HG02885 (cell line): Measurements from ENCODE around the gene MOV10.
"Not testable (repeated sequence)": the region's sequence is repeated elsewhere in the genome, so short reads cannot be mapped to it uniquely, and the experiment has no call there.

ENCODE experiments used
- ATAC-seq: cut with Tn5 transposase; IDR thresholded peaks from one replicate; pipeline ENCODE4 v1.9.1; 2021; ENCODE audit warnings: mild to moderate bottlenecking; ENCODE audit not compliant: unreplicated experiment, poor library complexity

MOV10 gene

GRCh38 chr1:112711041-112711440 lies 36.6 kb downstream of the MOV10 start:
- ATAC-seq: no peak

DNA sequence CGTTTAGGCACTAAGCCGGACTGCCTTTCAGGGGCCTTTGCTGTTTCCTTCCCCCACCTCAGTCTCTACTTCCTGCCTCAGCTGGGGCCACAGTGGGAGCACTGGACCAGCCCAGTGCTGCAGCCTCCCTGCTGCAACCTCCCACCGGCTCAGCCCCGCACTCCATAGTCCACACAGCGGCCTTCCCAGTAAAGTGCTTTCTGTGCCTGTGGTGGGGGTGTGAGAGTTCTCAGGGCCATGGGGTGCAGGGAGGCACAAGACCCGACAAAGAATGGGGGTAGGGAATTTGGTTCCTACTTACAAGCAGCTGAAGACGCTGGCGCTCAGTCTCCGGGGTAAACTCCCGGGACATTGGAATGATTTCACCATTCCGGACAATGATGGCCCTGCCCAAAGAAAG lies 37.2 kb downstream of the MOV10 start:
- ATAC-seq: no peak

DNA sequence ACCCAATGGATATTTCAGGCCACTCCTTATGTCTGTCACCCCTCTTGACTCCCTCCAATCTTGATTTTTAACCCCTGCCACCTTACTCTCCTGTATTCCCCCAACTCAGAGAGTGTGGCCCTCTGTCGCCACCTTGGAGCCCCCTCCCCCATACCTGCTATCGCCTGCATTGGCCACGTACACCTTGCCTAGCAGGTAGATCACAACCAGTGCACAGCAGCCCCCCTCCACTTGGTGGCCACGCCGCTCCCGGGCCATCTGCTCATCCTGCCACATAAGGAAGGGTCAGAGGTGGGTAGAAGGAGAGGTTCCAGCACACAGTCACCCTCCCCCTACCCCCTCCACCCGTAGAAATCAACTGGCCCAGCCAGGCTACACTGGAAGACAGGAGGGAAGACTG lies 37.7 kb downstream of the MOV10 start:
- no peak for ATAC-seq

- no peak for ATAC-seq
These were observed 38.3 kb downstream of the MOV10 start for GRCh38 chr1:112712701-112713128.

DNA sequence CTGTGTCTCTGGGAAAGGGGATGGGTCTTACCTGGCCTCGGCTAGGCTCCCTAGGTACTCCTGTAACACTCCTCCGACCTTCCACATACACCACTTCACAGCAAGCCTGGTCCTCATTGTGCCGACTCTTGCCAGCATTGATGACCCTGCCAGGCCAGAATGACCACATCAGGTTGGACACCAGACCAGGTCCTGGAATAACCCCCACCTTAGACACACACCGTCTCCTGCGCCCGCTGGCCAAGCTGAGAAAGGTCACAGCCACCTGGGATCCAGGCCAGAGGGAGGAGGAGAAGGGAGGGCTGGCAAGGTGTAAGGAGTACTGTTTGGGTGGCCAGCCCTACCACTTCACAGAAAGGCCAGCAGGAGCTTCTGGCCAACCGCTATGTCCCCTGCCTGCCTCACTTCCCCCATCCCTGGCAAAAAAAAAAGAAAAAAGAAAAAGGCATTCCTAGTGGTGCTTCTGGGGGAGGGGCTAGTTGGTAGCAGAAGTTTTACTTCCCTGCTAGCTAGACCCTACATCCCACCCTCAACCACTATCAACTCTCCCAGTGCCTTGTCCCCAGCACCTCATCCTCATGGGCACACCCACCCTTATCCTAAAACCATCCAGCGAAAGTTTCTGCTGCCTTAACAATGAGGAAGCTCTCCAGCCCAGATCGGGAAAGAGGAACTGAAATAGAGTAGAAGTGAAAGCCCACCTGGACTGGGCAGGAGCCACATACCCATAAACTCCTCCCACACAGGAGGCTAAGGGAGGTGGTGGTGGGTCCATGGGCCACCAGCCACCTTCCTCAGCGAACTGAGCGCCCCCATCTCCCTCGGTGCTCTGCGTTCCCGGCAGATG lies 39.2 kb downstream of the MOV10 start:
- no peak for ATAC-seq

DNA sequence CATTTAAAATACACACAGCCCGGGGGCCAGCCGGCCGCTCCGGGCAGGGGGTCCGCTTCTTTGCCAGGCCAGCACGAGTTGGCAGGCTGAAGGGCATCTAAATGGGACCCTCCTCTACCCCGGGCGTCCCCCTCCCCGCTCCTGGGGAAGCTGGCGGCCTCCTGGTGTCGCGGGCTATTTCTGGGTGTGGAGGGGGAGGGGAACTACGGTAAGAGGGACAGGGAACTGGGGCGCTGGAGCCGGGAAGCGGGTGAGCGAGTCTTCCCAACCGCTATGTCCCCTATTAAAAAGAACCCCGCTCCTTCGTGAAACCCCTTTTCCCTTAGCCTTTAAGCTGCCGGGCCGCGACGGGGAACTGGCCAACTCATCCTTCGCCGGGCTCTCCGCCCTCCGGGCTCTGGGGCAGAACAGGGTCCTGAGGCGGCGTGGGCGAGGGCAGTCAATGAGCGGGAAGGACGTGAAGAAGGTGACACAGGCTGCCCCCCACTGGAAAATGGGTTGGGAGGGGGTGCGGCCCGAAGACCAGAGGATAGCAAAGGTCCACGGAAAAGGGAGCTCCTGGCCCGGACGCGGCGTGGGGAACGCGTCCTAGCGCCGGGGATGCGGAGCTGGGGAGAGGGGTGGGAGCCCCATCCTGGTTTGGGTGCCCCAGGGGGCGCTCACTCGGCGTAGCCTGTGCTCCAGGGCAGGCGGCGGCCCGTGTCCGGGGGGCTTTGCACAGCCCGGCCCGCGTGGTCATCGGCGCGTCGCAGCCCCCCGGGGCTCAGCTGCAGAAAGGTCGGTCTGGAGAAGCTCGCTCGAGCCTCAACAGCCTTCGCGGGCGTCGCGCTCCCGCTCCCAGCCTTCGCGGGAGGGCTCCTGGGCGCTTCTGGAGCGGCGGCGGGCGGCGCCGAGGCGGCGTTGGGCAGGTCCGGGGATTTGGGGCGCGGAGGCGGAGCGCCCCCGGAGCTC lies 40.1 kb downstream of the MOV10 start:
- no peak for ATAC-seq

DNA sequence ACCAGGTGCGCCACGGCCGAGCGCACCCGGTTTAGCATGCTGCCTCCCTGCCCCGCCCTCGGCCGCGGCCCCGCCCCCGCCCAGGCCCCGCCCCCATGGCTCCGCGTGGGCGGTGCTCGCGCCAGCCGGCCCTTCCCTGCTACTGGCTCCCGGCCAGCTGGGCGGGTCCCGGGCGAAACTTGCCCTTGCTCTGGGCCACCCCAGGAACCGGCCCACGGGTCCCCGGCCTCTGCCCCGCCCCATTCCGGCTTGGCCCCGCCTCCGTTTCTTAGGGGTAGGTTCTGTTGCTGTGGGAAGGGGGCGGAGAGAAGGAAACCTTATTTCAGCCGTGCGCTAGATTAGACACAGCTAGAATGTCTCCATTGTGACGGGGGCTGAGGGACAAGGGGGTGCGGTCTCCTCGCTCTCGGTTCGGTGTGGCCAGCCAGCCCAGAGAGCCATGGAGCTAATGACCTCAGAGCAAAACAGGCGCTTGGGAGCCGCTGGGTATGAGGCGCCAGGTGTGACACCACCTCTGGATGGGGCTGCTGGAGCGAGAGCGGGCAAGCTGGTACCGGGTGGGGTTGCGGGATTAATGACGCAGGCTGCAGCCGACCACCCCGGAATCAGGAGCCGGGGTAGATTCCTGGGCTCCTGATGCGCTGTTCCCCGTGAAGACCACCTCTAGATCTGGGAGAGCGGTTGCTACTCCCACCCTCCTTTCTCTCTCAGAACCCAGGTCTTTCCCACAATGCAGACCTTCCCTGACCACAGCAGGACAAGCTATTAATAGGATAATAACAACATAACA lies 41.0 kb downstream of the MOV10 start, which contains the start of gene PPM1J:
TSS of gene PPM1J (minus strand) at position 69 of the 790 bp plus-strand sequence. CDS start at position 38, 31 bp downstream.
- ATAC-seq: peak; percentile 84

GRCh38 chr1:112716133-112716720 lies 41.8 kb downstream of the MOV10 start:
- ATAC-seq: peak; percentile 32

DNA sequence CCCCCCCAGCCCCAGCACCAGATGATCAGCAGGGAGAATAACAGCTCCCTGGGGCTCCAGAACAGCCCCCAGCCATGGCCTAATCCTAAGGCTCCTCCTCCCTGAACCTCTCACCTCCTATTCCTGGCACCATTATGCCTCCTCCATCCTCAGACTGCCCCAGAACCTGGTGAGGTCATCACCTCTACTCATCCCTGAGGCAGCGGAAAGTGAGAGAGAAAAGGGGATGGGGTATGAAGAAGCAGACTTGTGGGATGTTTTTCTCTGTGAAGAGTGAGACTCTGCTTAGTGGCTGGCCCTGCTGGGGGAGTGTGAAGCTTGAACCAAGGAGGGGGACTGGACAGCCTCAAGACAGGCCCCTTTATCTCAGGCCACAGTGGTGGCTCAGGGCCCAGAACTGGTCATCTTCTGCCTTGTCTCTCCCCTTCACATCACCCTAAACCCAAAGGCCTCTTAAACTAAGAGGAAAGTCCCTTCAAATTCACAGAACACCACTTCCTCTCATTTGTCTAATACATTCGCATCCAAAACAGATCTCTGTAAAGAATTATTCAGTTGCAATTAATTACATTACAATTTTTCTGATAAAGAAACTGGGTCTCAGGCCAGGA lies 42.9 kb downstream of the MOV10 start:
- ATAC-seq: no peak

DNA sequence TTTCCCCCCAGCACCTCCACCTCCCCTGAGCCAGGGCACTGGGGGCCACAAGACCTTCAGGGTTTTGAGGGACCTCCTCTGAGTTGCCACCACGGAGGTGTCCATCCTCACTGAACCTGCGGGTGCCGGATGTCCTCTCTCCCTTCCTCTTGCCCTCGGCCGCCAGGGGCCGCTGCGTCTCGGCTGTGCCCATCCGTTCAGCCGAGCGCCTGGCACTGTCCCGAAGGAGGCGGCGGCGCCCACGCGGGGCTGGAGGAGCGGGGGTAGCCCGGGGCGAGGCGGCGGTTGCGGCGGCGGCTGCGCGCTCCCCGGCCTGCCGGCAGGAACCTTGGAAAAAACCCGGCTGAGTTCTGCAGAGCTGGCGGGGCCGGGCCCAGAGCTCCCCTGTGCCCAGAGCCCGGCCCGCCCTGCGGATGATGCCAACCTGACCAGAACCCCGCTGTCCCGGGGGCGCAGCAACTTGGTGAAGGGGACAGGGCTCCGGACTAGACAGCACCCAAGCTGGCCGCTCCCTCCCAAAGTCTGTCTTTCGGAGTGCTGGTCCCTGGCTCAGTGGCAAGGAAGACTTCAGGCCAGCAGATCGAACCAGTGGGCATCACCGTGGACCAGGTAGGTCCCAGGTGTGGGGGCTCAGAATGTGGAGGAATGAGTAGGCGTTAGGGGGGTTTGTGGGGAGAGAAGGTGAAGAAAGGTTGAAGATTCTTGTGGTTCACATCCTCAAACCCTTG lies 44.4 kb downstream of the MOV10 start:
- peak; percentile 20 for ATAC-seq

DNA sequence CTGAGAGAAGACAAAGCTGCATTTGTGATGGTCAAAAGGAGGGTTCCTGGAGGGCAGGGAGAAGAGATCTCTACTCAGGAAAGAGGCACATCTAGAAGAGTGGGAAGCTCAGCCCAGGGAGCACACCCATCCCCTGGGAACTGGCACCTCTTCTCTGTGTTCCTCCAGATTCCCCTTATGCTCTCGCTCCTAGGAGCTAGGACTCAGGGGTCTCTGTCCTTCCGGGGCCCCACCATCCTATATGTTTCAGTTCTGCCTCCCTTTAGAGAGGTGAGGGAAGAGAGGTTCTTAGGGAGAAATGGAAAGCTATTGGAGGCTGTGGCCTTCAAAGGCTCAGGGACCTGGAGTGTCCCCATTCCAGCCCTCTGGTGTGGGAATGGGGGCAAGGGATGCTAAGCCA lies 45.2 kb downstream of the MOV10 start:
- ATAC-seq: no peak

- ATAC-seq: no peak
These were observed 46.3 kb downstream of the MOV10 start for GRCh38 chr1:112720800-112721199.

- not testable (repeated sequence) for ATAC-seq
These were observed 46.8 kb downstream of the MOV10 start for GRCh38 chr1:112721294-112721693.

DNA sequence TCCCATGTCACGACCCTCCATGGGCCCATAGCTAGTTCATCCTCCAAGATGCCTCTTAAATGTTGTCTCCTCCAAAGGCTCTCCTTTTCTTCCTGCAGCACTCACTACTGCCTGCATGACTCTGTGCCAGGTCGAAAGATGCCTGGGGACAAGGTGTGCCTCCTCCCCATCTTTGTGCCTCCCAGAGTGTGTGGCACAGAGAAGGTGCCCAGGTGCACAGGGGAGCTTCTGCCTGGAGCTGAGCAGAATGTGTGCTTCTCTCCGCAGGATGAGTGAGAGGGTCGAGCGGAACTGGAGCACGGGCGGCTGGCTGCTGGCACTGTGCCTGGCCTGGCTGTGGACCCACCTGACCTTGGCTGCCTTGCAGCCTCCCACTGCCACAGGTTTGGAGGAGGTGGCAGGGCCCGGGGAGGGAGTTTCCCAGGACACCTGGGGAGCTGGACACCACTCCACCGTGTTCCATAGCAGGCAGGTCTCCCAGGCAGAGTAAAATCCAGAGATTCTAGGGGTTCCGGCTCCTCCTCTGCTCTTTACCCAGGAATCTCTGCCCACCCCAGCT lies 47.6 kb downstream of the MOV10 start:
- no peak for ATAC-seq

- ATAC-seq: no peak
These were observed 48.4 kb downstream of the MOV10 start for GRCh38 chr1:112722601-112723510.

DNA sequence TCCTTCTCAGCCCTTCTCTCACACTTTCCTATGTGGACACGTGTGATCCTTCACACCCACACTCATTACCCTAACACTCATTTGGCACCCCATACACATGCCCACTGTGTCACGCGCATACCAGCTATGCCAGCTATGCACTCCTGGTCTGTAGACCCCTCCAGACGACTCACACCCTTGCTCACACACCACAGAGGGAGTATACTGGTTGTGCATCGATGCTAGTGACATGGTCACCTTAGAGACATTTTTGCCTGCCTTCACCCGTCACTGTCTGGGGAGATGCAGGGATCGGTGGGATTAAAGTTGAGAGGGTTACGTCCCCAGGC lies 49.0 kb downstream of the MOV10 start:
- no peak for ATAC-seq

GRCh38 chr1:112724240-112724639 lies 49.8 kb downstream of the MOV10 start:
- ATAC-seq: not testable (repeated sequence)

DNA sequence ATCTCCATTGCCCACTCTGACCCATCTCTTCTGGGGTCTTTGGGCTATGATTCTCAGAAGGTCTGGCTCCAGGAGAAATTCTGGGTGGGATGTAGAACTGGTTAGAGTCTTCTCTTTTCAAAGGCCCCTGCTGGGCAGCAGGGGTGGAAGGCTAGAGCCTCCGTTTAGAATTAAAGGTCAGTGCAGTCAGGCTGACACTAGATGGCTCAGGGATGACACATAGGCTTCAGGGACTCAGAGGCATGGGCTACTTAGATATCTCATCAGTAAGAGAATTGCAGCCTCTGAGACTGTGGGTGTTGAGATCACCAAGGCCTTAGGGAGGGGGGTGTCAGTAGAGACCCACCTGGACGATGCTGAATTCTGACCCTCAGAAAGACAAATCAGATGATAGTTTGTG lies 53.3 kb downstream of the MOV10 start:
- ATAC-seq: no peak
